ENCODE data around the gene WDR5B. TPM values are rescaled to one million over a fixed set of nuclear protein-coding genes. Genes with fewer than 3 reads are reported as not detected.
A peak's percentile ranks its signal among the peaks of the same experiment; 100 is the strongest.

WDR5B gene
- total and polyA plus RNA-seq, 8 donors = 2.3 to 5.4 (median 3.3) TPM

GRCh38 chr3:122403489-122403888 lies 12.4 kb downstream of the WDR5B start:
- H3K27ac ChIP-seq = no peak overlapping the region
- WGBS, 2 donors = 71 to 79% methylated on average over 6 of the region's 6 CpGs
- ATAC-seq = no peak
- peaks cover 0 to 43% (median 9%) of the 10 kb centered on the region in 3 donors for H3K36me3 ChIP-seq
- FAIRE-seq = no peak
- no peak for DNase-seq
- H3K4me3 ChIP-seq = no peak overlapping the region
- H3K9me3 ChIP-seq = no peaks in the 10 kb centered on the region
- intact Hi-C loops (cut with DNase I) = no loop called here
- H3K27me3 ChIP-seq = no peaks in the 10 kb centered on the region
- TF ChIP-seq CTCF (IDR thresholded peaks at IDR 0.05) = no peak
- peaks cover 0 to 8% (median 0%) of the 10 kb centered on the region in 3 donors for H3K4me1 ChIP-seq

GRCh38 chr3:122398920-122399319 lies 16.9 kb downstream of the WDR5B start:
- FAIRE-seq = no peak
- intact Hi-C loops (cut with DNase I) = loop anchor here in 1 of 3 donors (10.0 kb wide), 1 partner anchor 286 kb away; the partner anchor contains the start of gene PARP14
- H3K27ac ChIP-seq = no peak overlapping the region
- no peaks in the 10 kb centered on the region for H3K27me3 ChIP-seq
- no peaks in the 10 kb centered on the region for H3K9me3 ChIP-seq
- H3K4me1 ChIP-seq = peaks cover 8 to 31% (median 11%) of the 10 kb centered on the region in 3 donors
- no peak for DNase-seq
- no peak for TF ChIP-seq CTCF (IDR thresholded peaks at IDR 0.05)
- 93 to 96% methylated on average over 2 of the region's 2 CpGs for WGBS, 2 donors
- H3K36me3 ChIP-seq = peaks cover 0 to 13% (median 3%) of the 10 kb centered on the region in 3 donors
- no peak for ATAC-seq
- no peak overlapping the region for H3K4me3 ChIP-seq

- intact Hi-C loops (cut with DNase I) = loop anchor here in 1 of 3 donors (10.0 kb wide), 1 partner anchor 288 kb away; the partner anchor contains the start of gene PARP14
- H3K4me1 ChIP-seq = peaks cover 24 to 47% (median 26%) of the 10 kb centered on the region in 3 donors
- 93% methylated on average over 1 of the region's 1 CpG for WGBS, 2 donors
- no peak overlapping the region for H3K4me3 ChIP-seq
- H3K9me3 ChIP-seq = no peaks in the 10 kb centered on the region
- no peaks in the 10 kb centered on the region for H3K36me3 ChIP-seq
- H3K27me3 ChIP-seq = no peaks in the 10 kb centered on the region
- FAIRE-seq (no peak), DNase-seq (no peak), ATAC-seq (no peak)
- TF ChIP-seq CTCF (IDR thresholded peaks at IDR 0.05) = no peak
- no peak overlapping the region for H3K27ac ChIP-seq
Observed at GRCh38 chr3:122397201-122397600, 18.7 kb downstream of the WDR5B start.

- intact Hi-C loops (cut with DNase I) = loop anchor here in 1 of 3 donors (10.0 kb wide), 1 partner anchor 288 kb away; the partner anchor contains the start of gene PARP14
- H3K36me3 ChIP-seq = no peaks in the 10 kb centered on the region
- no peak for ATAC-seq
- no peak for FAIRE-seq
- H3K27me3 ChIP-seq = no peaks in the 10 kb centered on the region
- H3K4me3 ChIP-seq = no peak overlapping the region
- no peak for DNase-seq
- no peak overlapping the region for H3K27ac ChIP-seq
- no peaks in the 10 kb centered on the region for H3K9me3 ChIP-seq
- H3K4me1 ChIP-seq = peaks cover 30 to 47% (median 32%) of the 10 kb centered on the region in 3 donors
- no peak for TF ChIP-seq CTCF (IDR thresholded peaks at IDR 0.05)
Observed at GRCh38 chr3:122396511-122396910, 19.4 kb downstream of the WDR5B start.

GRCh38 chr3:122395582-122395981 lies 20.3 kb downstream of the WDR5B start:
- intact Hi-C loops (cut with DNase I) = loop anchor here in 1 of 3 donors (10.0 kb wide), 1 partner anchor 289 kb away; the partner anchor contains the start of gene PARP14
- no peak for FAIRE-seq
- no peaks in the 10 kb centered on the region for H3K9me3 ChIP-seq

More at GRCh38 chr3:122395582-122395981, 20.3 kb downstream of the WDR5B start:
- WGBS, 2 donors = 57 to 58% methylated on average over 3 of the region's 3 CpGs
- peak overlapping the region in 1 of 4 donors; percentile 77 for H3K27ac ChIP-seq
- DNase-seq (no peak), ATAC-seq (no peak)
- no peaks in the 10 kb centered on the region for H3K27me3 ChIP-seq
- no peak for TF ChIP-seq CTCF (IDR thresholded peaks at IDR 0.05)
- peaks cover 39 to 42% (median 41%) of the 10 kb centered on the region in 3 donors for H3K4me1 ChIP-seq
- H3K4me3 ChIP-seq = no peak overlapping the region
- H3K36me3 ChIP-seq = no peaks in the 10 kb centered on the region
